ENCODE measurements around the gene NKAIN2.

DNA sequence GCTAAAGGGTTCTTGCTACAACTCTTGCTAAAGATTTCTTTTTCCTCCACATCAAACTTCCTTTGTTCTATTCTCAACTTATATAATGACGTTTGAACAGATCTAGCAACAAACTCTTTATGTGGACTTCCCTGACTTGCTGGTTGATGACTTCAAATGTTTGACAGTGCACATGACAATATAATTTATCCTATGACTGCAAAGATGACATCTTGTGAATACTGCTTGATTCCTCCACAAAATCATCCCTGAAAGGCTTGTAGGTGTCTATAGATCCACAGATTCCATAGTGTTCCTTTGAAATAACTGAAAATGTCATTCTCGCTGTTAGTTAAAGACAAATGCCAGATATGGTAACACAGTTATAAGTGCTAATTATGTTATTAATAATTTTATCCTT lies 478.9 kb downstream of the NKAIN2 start:
- TF ChIP-seq CTCF (IDR thresholded peaks at IDR 0.05; ENCODE audit: low read length) = no peak
- no peak for TF ChIP-seq EZH2 (optimal IDR thresholded peaks at IDR 0.05; ENCODE audit: low read depth, low read length)
